ENCODE data around the gene MX2.

MX2 gene

DNA sequence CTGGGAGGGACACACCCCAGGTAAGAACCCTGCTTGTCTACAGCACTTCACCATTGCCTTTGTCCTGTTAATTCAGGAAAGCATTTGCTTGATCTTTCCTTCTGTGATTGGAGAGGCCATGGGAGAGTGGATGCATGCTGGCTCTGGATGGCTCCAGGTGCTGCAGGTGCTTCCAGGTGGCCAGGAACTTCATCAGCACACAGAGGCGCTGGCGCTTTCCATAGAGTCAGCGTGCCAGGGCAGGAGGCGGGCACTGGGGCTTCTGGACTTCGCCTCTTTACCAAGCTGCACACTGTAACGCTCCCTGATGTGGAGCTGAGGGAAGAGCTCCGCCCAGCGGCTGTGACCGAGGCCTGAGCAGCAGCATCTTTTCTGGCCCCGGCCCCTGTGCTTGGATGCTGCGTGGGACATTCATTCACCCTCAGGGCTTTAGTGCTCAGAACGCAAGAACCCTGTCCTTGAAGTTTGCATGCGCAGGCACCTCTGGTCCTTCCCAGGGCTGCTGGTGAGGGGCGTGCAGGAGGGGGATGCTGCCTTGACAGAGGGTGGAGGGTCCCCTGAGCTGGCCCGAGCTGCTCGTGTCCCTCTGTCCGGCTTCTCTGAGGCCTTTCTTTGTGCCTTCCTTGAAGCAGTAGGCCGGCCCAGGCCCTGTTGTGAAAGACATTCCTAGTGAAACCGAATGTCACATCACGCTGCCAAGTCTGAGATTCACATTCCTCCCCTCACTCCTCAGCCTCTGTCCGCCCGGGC lies 1.6 kb upstream of the MX2 start:
- Histone ChIP-seq H4K20me1 (ENCODE audit: insufficient read depth, low read length) (no peaks in the 10 kb centered on the region), H2AFZ (ENCODE audit: low read depth, low read length) (no peak overlapping the region)

DNA sequence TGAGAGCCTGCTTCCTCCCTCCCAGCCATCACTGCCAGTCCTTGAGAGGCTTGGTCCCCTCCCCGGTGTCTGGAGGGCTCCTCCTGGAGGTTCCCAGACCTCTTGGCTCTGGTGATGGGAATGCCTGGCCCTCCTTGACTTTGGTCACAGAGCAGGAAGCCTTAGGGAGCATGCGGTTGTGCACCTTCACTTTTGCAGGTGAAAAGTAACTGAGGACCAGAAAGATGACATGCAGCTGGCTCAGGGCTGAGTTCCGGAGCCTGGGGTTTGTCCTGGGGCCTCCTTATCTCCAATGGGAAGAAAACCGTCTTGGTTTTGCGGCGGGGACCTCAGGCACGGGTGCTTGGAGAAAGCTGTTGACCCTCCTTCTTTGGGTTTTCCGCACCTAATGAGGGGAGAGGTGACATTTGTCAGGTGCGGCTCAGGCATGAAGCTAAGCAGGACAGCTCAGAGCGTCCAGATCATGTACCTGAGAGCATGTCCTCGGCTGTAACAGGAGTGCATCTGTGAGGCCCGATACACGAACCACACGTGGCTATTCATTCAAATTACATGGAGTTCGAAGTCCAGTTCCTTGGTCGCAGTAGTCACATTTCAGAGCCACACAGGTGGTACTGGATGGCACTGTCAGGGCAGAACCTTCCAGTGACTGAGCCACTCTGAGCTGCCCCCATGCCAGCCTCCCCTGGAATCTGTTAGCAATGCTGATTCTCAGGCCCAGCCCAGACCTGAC lies 608 bp upstream of the MX2 start:
- no peak overlapping the region for H3K9ac ChIP-seq (ENCODE audit: low read length)
- no peaks in the 10 kb centered on the region for H4K20me1 ChIP-seq (ENCODE audit: insufficient read depth, low read length)
- peaks cover 33% of the 10 kb centered on the region for H3K4me1 ChIP-seq (ENCODE audit: low read length)
- H3K79me2 ChIP-seq (ENCODE audit: low read length), result no peaks in the 10 kb centered on the region
- H3K4me3 ChIP-seq (ENCODE audit: low read length), result peak overlapping the region; percentile 78
- H3K4me2 ChIP-seq (ENCODE audit: low read length), result peak overlapping the region; percentile 99
- H3K36me3 ChIP-seq (replicated peaks; ENCODE audit: low read depth, low read length), result no peaks in the 10 kb centered on the region
- no peak overlapping the region for H2AFZ ChIP-seq (ENCODE audit: low read depth, low read length)
- 0 out of 2 replicates have a peak, but pooled peaks cover 4% of the 10 kb centered on the region for H3K27me3 ChIP-seq (ENCODE audit: low read depth, low read length)
- no peaks in the 10 kb centered on the region for H3K9me3 ChIP-seq (ENCODE audit: insufficient read depth, low read length)
- TF ChIP-seq CTCF (IDR thresholded peaks at IDR 0.05; ENCODE audit: low read depth, low read length) (no peak), EZH2phosphoT487 (IDR thresholded peaks at IDR 0.05; ENCODE audit: low read depth) (no peak)
- H3K27ac ChIP-seq (ENCODE audit: low read length), result no peak overlapping the region

More for the DNA sequence above, 1.6 kb upstream of the MX2 start:
- Histone ChIP-seq H3K9me3 (ENCODE audit: insufficient read depth, low read length) (no peaks in the 10 kb centered on the region), H3K9ac (ENCODE audit: low read length) (no peak overlapping the region), H3K36me3 (replicated peaks; ENCODE audit: low read depth, low read length) (no peaks in the 10 kb centered on the region), H3K4me3 (ENCODE audit: low read length) (no peak overlapping the region), H3K4me2 (ENCODE audit: low read length) (no peak overlapping the region), H3K4me1 (ENCODE audit: low read length) (peaks cover 33% of the 10 kb centered on the region), H3K27me3 (ENCODE audit: low read depth, low read length) (0 out of 2 replicates have a peak, but pooled peaks cover 7% of the 10 kb centered on the region), H3K27ac (ENCODE audit: low read length) (no peak overlapping the region), H3K79me2 (ENCODE audit: low read length) (no peaks in the 10 kb centered on the region)
- TF ChIP-seq CTCF (IDR thresholded peaks at IDR 0.05; ENCODE audit: low read depth, low read length), result peak; percentile 25; the same call in 1 of the 2 replicates
- TF ChIP-seq EZH2phosphoT487 (IDR thresholded peaks at IDR 0.05; ENCODE audit: low read depth), result no peak

- H3K9me3 ChIP-seq (ENCODE audit: insufficient read depth, low read length), result no peaks in the 10 kb centered on the region
- peak overlapping the region; percentile 78 for H3K4me3 ChIP-seq (ENCODE audit: low read length)
- peak overlapping the region; percentile 90 for H2AFZ ChIP-seq (ENCODE audit: low read depth, low read length)
- H3K27me3 ChIP-seq (ENCODE audit: low read depth, low read length), result 0 out of 2 replicates have a peak, but pooled peaks cover 4% of the 10 kb centered on the region
- H3K4me2 ChIP-seq (ENCODE audit: low read length), result peak overlapping the region; percentile 99
- peaks cover 46% of the 10 kb centered on the region for H3K4me1 ChIP-seq (ENCODE audit: low read length)
- peak overlapping the region; percentile 58 for H3K27ac ChIP-seq (ENCODE audit: low read length)
- TF ChIP-seq EZH2phosphoT487 (IDR thresholded peaks at IDR 0.05; ENCODE audit: low read depth) (no peak), CTCF (IDR thresholded peaks at IDR 0.05; ENCODE audit: low read depth, low read length) (no peak)
- no peaks in the 10 kb centered on the region for H4K20me1 ChIP-seq (ENCODE audit: insufficient read depth, low read length)
- no peaks in the 10 kb centered on the region for H3K36me3 ChIP-seq (replicated peaks; ENCODE audit: low read depth, low read length)
- H3K79me2 ChIP-seq (ENCODE audit: low read length), result no peaks in the 10 kb centered on the region
- H3K9ac ChIP-seq (ENCODE audit: low read length), result peak overlapping the region; percentile 55; the same call in 1 of the 2 replicates
Measured at GRCh38 chr21:41362605-41363369, 960 bp downstream of the MX2 start.
